ENCODE results near the gene WDR48.

GRCh38 chr3:39050029-39050428 is 1.8 kb upstream of the WDR48 start:
- TF ChIP-seq CTCF (IDR thresholded peaks at IDR 0.05) (no peak), POLR2A (IDR thresholded peaks at IDR 0.05) (no peak)

All from lower leg skin (tissue), 3 donors.